H54 (cell line): Measurements from ENCODE around the gene PANX2.
A peak's percentile ranks its signal among the peaks of the same experiment; 100 is the strongest.

Experiments used
- DNase-seq: peaks from one replicate; pipeline ENCODE4 v3.0.0; 2011; ENCODE audit warnings: low spot score, mixed read lengths; ENCODE audit not compliant: insufficient read length
- FAIRE-seq: peaks from 3 replicates; lab custom pipeline; 2011; peaks lifted over from hg19 to GRCh38; lab: Jason Lieb, UNC
- POLR2A ChIP-seq: IDR thresholded peaks from 2 replicates; pipeline ENCODE4 v1.6.1; 2011; ENCODE audit warnings: low read depth, mild to moderate bottlenecking, low read length

The PANX2 gene

DNA sequence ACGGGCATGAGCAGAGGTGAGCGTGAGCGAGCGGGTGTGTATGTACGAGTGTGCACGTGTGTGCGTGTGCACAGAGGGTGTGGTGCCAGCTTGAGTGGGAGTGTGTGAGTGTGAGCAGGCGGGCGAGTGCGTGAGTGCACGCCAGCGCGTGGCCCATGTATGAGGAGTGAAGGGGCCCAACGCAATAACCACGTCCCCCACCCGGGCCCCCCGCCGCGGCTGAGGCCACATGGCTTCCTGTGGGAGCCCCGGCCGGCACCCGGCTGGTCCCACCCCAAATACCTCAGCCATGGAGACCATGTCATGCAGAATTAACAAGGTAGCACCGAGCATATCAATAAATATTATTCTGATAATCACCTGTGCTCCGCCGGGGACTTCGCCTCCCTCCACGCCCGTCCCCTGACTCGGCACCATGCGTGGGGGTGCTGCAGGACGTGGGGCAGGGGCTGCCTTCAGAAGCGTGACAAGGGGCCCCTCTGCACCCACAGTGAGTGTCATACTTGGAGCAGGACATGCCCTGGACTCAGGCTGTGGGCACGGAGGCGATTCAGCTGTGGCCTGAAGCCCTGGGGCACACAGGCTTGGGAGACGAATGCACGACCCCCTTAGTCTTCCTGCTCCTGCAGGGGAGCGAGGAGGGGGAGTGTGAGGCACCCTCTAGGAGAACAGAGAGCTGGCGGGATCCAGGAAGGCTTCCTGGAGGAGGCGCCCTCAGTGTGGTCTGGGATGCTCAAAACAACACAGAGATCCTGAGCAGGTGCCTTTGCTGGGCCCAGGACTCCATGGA is 9.6 kb downstream of the PANX2 start:
- no peak for TF ChIP-seq POLR2A
- DNase-seq (no peak), FAIRE-seq (no peak)

DNA sequence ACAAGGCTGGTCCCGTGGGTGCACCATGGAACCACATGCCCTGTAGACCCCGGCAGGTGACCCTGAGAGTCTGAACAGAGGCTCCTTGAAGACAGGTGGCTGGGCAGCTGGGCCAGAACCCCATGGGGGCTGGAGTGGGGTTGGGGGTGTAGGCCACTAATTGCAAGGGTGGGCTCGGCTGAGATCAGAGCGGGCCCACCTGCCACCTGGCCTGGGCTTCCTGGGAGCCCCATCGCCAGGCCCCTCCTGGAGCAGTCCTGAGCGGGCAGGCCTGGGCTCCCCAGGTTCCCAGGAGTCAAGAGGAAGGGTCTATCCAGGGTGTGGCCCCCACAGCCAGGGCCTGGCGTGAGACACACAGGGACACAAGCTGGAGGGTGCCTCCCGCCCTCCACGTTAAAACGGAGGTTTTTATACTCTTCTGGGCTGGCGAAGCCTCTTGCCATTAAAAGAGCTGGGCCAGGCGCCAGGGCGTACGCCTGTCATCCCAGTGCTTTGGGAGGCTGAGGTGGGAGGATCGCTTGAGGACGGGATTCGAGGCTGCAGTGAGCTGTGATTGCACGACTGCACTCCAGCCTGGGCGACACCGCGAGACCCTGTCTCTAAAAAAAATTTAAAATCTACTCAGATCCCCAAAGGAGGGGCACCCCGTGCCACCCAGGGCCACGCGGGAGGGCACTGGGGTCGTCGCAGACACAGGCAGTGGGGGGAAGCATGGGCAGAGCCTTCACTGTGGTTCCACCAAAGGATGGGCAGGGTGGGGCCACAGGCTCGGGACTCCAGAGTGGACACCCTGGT is 10.4 kb downstream of the PANX2 start:
- TF ChIP-seq POLR2A: no peak
- DNase-seq: no peak
- no peak for FAIRE-seq

DNA sequence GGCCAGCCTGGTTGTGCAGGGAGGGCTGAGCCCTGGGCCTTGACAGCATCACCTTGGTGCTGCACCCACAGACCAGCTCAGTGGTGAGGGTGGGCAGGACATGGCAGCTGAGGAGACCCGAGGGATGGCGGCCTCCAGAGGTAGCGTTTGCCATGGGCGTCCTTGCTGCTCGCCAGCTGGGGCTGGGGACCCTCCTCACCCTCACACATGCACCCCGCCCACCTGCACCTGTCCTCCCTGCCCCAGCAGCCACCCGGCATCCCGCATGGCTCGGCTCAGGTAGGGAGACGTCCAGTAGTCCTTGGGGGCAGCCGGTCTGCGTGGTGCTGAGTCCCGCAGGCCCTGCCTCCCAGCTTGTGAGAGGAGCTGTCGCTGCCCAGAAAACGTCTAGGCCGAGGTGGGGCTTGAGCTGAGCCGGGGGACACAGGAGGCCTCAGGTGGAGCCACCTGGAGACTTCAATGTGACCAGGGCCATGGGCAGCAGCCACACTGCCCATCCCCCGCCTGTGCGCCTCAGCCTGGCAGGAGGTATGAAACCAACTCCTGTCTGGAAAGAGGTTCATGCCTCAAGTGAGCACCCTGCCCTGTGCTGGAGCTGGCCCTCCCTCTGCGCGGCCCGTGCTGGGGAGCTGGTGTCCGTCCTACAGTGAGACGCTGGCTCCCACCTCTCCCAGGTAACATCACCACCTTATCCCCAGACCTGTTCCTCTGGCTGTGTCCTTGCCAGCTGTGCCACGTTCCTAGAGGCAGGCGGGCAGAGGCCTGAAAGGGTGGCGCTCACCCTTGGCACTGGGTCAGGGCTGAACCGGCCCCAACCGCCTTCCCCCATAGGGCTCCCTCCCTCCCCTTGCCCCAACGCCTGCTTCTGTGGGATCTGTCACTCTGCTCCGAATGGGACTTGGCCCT is 11.9 kb downstream of the PANX2 start:
- TF ChIP-seq POLR2A: no peak
- FAIRE-seq (no peak), DNase-seq (no peak)

DNA sequence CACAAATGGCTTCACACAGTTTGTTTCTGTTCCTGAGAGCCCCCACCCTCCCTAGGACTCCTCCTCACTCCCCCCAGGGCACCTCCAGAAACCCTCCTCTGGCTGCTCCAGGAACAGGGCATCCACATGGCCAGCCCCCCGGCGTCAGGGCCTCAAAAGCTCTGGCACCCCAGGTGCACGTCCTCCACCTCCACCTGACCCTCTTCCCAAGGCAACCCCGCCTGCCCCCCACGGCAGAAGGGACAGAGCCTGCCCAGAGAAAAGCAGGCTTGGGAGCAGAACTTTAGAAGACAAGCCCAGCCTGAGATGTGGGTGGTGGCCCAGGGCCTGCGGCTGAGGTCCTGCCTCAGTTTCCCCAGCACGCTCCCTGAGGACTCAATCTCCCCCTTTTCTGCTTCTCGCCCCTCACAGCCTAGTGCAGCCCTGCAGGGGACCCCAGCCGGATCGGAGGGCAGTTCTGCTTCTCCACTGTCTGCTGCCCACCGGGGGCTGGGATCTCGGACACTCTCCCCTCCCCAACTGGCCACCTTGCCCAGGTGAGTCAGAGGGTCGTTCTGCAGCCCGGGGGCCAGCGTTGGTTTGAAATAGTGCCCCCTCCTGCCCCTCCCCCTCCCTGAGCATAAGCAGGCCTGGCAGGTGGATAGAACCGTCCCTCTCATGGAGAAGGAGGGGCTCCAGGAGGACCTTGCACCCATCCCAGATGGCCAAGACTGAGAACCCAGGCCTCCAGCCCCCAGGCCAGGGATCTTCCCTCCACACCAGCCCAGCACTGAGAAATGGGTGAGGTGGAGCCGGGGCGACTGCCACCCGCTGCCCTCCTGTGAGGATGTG is 12.8 kb downstream of the PANX2 start:
- TF ChIP-seq POLR2A: no peak
- no peak for FAIRE-seq
- DNase-seq: no peak

DNA sequence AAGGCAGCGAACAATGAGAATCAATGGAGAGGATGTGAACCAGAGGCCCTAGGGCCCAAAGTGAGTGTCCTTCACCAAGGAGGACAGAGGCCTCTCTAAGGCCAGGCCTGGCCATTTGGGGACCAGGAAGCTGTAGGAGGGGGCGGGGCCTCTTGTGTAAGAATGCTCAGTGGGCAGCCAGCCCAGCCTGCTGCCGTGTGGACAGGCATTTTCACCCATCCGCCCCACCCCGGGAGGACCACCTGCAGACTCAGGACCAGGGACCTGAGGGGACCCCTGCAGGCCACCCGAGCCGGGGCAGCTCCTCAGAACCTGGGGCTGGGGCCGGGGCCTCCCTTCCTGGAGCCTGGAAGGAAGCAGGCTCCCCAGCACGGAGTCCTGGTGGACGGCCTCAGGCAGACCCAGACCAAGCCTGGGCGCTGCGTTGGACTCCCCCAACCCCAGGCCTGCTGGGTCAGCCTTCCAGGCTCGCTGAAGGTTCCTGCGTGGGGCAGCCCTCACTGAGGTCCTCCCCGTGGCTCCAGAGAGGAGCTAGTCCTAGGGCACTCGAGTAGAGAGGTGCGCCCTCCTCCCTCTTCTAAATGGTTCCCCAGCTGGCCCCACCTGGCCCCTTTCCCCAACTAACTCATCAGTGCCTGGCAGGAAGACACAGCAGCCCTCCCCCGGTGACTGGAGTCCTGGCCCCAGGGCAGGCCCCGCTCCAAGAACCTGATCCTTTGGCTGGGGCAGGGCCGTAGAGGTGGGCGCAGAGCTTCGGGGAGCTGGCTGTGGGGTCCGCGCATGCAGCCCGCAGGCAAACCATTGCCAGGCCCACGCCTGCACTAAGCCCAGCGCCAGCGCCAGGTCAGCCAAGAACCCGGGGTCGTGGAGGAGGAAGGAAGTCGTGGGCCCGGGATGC is 13.7 kb downstream of the PANX2 start:
- no peak for FAIRE-seq
- DNase-seq: peak; percentile 59
- no peak for TF ChIP-seq POLR2A

DNA sequence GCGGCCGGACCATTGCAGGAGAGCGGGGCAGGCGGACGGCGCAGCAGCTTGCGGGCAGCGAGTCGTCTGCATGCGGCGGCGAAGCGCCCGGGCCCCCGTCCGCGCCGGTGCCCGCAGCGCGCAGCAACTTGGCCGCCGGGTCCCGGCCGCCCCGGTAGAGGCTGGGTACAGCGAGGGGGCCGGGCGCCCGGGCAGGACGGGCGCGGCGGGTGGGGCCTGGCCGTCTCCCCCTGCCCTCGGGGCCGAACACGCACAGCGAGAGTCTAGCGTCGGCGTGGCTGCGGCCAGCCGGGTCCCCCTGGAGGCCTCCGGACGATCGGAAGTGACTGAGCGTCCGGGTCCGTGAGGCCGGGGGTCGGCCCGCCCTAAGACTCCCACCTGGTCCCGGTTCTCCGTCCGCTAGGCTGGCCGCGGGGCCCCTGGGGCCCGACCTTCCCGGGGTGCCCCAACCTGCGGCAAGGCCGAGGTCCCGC is 14.4 kb downstream of the PANX2 start:
- DNase-seq (no peak), FAIRE-seq (no peak)

DNA sequence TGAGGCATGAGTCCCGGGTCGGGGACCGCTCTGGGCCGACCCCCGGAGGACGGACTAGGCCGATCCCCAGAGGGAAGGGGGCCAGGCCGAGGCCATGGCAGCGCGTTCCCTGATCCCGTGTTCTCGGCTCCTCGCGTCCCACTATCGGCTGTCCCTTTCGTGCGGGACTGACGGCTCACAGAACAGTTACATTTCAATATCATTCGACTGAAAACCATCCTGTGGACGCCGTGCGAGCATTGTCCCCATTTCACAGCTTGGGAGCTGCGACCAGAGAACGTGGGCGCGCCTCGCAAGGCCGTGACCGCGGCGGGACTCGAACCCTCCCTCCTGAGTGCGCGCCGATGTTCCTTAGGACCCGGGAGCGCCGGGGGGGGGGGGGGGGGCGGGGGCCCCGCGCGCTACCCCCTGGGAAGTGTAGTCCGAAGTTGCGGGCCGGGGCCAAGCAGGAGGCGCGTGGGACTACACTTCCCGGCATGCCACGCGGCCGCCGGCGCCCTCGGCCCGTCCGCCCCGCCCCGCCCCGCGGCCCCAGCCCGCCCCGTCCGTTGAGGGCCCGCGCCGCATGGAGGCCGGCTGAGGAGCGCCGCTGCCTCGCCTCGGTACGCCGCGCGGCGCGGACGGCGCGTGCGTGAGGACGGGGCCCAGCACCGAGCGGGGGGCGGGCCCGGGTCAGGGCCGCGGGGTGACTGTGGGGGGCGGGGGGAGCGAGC is 15.0 kb downstream of the PANX2 start, which contains the start of gene TRABD:
TSS of gene TRABD (plus strand) at position 539 of the 713 bp plus-strand sequence. CDS start 7,148 bp downstream, outside the sequence.
- DNase-seq (peak; percentile 83), FAIRE-seq (no peak)
- peak; percentile 49; the same call in 1 of the 2 replicates for TF ChIP-seq POLR2A

More for the DNA sequence above, 14.4 kb downstream of the PANX2 start:
- no peak for TF ChIP-seq POLR2A

DNA sequence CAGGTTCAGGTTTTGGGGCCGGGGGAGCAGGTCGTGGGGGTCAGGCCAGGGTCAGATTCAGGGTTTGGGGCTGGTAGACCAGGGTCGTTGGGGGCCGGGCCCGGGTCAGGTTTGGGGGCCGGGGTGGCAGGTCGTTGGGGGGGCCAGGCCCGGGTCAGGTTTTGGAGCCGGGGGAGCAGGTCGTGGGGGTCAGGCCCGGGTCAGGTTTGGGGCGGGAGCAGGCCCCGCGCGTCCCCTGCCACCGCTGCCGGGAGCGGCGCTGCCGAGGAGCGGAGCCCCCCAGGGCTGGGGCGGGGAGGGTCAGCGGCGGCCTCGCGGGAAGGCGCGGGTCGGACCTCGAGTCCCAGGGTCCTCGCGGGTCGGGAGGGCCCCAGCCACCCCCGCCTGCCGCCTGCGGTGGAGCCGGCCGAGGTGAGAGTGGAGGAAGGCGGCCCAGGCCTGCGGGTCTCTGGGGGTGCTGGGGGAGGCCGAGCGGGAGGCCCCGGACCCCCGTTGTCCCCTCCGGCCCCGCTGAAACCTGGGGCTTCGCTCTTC is 15.7 kb downstream of the PANX2 start:
- TF ChIP-seq POLR2A: no peak
- FAIRE-seq: no peak

DNA sequence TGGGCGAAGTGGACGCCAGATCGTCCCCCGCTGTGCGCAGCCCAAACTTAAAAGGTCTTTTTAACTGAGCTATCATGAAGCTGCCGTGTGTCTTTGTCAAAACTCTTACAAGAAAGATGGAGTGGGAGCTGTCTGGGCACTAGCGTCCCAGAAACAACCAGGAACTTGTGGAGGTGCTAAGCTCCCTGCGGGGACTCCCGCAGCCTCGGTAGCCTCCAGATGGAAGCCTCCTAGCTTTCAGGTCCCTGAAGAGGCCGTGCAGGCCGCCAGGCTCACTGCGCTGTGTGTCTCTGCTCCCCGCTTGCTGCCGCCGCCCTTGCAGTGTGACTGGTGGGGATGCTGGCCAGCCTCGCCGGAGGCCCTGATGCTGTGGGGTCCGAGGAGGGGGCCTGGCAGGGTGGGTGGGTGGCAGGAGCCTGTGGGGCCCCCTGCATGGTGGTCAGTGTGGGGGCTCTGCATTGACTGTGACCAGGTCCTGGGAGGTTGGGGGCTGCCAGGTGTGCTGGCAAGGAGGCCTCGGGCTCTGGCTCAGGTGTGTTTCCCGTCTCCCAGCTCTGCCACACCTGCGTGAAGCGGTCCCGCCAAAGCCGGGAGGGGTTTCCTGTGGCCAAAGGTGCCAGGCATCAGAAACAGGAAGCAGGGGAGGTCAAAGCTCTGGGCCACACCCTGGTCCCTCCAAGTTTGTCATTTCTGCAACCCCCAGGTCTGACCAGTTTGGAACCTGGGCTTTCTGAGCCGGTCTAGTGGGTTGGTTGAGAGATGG is 16.4 kb downstream of the PANX2 start:
- no peak for DNase-seq
- no peak for FAIRE-seq
- TF ChIP-seq POLR2A: no peak

More for the DNA sequence above, 15.7 kb downstream of the PANX2 start:
- DNase-seq: no peak

DNA sequence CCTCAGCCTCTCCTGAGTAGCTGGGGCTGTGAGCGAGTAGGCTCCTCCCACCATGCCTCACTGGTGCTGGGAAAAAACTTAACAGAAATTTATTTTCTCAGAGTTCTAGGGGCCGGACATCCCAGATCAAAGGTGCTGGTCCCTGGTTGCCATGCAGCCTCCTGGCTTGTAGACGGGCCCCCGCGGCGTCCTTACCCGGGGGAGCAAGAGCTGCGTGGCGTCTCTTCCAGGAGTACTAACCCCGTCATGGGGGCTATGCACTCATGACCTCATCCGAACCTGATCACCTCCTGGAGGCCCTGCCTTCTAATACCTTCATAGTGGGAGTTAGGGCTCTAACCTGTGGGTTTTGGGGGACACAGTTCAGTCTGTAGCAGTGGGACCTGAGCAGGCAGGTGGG is 17.8 kb downstream of the PANX2 start:
- no peak for FAIRE-seq
- TF ChIP-seq POLR2A: no peak
- no peak for DNase-seq
